Measurements from ENCODE around the gene SP1.
"Not testable (repeated sequence)": the region's sequence is repeated elsewhere in the genome, so short reads cannot be mapped to it uniquely, and the experiment has no call there.

Gene SP1

DNA sequence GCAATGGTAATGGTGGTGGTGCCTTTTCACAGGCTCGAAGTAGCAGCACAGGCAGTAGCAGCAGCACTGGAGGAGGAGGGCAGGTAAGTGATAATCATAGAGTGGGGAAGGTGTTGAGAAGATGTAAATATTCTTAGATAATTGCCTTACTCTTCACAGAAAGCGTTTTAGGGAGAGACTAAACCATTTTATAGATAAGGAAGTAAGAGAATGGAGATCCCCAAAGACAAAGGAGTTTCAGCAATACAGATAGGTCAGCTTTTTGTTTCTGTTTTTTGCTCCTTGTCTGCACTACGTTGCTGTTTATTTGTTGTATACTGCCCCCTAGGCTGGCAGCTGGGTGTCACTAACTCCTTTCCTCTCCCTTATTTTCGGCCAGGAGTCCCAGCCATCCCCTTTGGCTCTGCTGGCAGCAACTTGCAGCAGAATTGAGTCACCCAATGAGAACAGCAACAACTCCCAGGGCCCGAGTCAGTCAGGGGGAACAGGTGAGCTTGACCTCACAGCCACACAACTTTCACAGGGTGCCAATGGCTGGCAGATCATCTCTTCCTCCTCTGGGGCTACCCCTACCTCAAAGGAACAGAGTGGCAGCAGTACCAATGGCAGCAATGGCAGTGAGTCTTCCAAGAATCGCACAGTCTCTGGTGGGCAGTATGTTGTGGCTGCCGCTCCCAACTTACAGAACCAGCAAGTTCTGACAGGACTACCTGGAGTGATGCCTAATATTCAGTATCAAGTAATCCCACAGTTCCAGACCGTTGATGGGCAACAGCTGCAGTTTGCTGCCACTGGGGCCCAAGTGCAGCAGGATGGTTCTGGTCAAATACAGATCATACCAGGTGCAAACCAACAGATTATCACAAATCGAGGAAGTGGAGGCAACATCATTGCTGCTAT is 2.0 kb downstream of the SP1 start (continued):
- TF ChIP-seq, protein P1, sequence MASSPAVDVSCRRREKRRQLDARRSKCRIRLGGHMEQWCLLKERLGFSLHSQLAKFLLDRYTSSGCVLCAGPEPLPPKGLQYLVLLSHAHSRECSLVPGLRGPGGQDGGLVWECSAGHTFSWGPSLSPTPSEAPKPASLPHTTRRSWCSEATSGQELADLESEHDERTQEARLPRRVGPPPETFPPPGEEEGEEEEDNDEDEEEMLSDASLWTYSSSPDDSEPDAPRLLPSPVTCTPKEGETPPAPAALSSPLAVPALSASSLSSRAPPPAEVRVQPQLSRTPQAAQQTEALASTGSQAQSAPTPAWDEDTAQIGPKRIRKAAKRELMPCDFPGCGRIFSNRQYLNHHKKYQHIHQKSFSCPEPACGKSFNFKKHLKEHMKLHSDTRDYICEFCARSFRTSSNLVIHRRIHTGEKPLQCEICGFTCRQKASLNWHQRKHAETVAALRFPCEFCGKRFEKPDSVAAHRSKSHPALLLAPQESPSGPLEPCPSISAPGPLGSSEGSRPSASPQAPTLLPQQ (tag by site-specific recombination; IDR thresholded peaks at IDR 0.05) = 0 out of 2 replicates have a peak, but pooled peaks have one; percentile 38
- peak; percentile 91 for TF ChIP-seq ZNF660 (tag by site-specific recombination; IDR thresholded peaks at IDR 0.05)
- no peak for TF ChIP-seq ZNF560 (tag by site-specific recombination; IDR thresholded peaks at IDR 0.05; ENCODE audit: borderline replicate concordance)
- TF ChIP-seq ZNF654 (tag by site-specific recombination; IDR thresholded peaks at IDR 0.05; ENCODE audit: low read depth) = peak; percentile 11; the same call in 1 of the 2 replicates
- no peak for TF ChIP-seq IKZF3 (tag by site-specific recombination; IDR thresholded peaks at IDR 0.05)
- no peak for TF ChIP-seq KLF7 (tag by site-specific recombination; IDR thresholded peaks at IDR 0.05; ENCODE audit: borderline replicate concordance)

DNA sequence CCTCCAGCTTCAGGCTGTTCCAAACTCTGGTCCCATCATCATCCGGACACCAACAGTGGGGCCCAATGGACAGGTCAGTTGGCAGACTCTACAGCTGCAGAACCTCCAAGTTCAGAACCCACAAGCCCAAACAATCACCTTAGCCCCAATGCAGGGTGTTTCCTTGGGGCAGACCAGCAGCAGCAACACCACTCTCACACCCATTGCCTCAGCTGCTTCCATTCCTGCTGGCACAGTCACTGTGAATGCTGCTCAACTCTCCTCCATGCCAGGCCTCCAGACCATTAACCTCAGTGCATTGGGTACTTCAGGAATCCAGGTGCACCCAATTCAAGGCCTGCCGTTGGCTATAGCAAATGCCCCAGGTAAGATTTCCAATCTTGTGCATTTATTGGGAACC is 3.3 kb downstream of the SP1 start:
- POLR2A ChIA-PET = interaction anchor here (0.5 kb wide), 1 partner anchor 18 kb away, joined by 3 read pairs; no protein-coding TSS in a partner anchor
- CTCF ChIA-PET = interaction anchor here (1.0 to 8.0 kb wide), 3 partner anchors 30 to 58 kb away, joined by 3 to 114 read pairs (median 4); no protein-coding TSS in a partner anchor
- H3K9me3 ChIP-seq (ENCODE audit: control insufficient read depth, insufficient read depth, low read depth, low read length) = no peaks in the 10 kb centered on the region
- peaks cover 21% of the 10 kb centered on the region for H3K4me1 ChIP-seq (ENCODE audit: control insufficient read depth, insufficient read depth, low read length)
- H3K27ac ChIP-seq (ENCODE audit: extremely low read depth, low read depth, low read length) = no peak overlapping the region
- peaks cover 43 to 46% of the 10 kb centered on the region in 2 experiments for H3K36me3 ChIP-seq (ENCODE audit: control insufficient read depth in 2 of 2, insufficient read depth in 1 of 2, low read length in 2 of 2)
- TF ChIP-seq ZNF133 (tag by site-specific recombination; IDR thresholded peaks at IDR 0.05) (no peak), ZNF600 (tag by site-specific recombination; IDR thresholded peaks at IDR 0.05) (peak; percentile 60; the same call in 1 of the 2 replicates), ZNF112 (tag by site-specific recombination; IDR thresholded peaks at IDR 0.05) (no peak)
- TF ChIP-seq, protein P2, sequence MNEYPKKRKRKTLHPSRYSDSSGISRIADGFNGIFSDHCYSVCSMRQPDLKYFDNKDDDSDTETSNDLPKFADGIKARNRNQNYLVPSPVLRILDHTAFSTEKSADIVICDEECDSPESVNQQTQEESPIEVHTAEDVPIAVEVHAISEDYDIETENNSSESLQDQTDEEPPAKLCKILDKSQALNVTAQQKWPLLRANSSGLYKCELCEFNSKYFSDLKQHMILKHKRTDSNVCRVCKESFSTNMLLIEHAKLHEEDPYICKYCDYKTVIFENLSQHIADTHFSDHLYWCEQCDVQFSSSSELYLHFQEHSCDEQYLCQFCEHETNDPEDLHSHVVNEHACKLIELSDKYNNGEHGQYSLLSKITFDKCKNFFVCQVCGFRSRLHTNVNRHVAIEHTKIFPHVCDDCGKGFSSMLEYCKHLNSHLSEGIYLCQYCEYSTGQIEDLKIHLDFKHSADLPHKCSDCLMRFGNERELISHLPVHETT (tag by site-specific recombination; IDR thresholded peaks at IDR 0.05) = no peak
- TF ChIP-seq, protein P3, sequence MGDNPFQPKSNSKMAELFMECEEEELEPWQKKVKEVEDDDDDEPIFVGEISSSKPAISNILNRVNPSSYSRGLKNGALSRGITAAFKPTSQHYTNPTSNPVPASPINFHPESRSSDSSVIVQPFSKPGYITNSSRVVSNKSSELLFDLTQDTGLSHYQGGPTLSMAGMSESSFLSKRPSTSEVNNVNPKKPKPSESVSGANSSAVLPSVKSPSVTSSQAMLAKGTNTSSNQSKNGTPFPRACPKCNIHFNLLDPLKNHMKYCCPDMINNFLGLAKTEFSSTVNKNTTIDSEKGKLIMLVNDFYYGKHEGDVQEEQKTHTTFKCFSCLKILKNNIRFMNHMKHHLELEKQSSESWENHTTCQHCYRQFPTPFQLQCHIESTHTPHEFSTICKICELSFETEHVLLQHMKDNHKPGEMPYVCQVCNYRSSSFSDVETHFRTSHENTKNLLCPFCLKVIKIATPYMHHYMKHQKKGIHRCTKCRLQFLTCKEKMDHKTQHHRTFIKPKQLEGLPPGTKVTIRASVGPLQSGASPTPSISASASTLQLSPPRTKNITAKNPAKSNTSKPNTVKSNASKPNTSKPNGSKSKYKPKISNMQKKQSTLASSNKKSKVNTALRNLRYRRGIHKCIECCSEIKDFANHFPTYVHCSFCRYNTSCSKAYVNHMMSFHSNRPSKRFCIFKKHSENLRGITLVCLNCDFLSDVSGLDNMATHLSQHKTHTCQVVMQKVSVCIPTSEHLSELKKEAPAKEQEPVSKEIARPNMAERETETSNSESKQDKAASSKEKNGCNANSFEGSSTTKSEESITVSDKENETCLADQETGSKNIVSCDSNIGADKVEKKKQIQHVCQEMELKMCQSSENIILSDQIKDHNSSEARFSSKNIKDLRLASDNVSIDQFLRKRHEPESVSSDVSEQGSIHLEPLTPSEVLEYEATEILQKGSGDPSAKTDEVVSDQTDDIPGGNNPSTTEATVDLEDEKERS (tag by site-specific recombination; IDR thresholded peaks at IDR 0.05) = no peak
- H3K4me3 ChIP-seq (ENCODE audit: low read depth, low read length) = no peak overlapping the region

DNA sequence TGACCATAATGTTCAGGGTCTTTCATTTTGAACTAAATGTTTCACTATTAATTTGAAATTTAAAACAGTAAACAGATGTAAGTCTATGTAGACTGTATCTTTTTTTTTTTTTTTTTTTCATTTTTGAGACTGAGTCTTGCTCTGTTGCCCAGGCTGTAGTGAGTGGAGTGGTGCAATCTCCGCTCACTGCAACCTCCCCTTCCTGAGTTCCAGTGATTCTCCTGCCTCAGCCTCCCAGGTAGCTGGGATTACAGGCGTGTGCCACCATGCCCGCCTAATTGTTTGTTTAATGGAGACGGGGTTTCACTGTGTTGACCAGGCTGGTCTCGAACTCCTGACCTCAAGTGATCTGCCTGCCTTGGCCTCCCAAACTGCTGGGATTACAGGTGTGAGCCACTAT is 6.4 kb downstream of the SP1 start:
- not testable (repeated sequence) for H3K27ac ChIP-seq (ENCODE audit: extremely low read depth, low read depth, low read length); H3K4me3 ChIP-seq (ENCODE audit: low read depth, low read length); H3K9me3 ChIP-seq (ENCODE audit: control insufficient read depth, insufficient read depth, low read depth, low read length)
- TF ChIP-seq ZNF121 (tag by site-specific recombination; IDR thresholded peaks at IDR 0.05) = peak; percentile 89; the same call in 1 of the 2 replicates
- TF ChIP-seq, protein P1 (tag by site-specific recombination; IDR thresholded peaks at IDR 0.05) = peak; percentile 31
- Histone ChIP-seq H3K4me1 (ENCODE audit: control insufficient read depth, insufficient read depth, low read length) (peaks cover 21% of the 10 kb centered on the region), H3K36me3 (ENCODE audit: control insufficient read depth in 2 of 2, insufficient read depth in 1 of 2, low read length in 2 of 2) (peaks cover 44 to 55% of the 10 kb centered on the region in 2 experiments)
- CTCF ChIA-PET = interaction anchor here (0.6 to 1.5 kb wide), 4 partner anchors 19 to 102 kb away, joined by 3 to 7 read pairs (median 4); no protein-coding TSS in a partner anchor
- POLR2A ChIA-PET = interaction anchor here (0.6 to 0.8 kb wide), 3 partner anchors 21 to 77 kb away, joined by 3 to 5 read pairs (median 4); no protein-coding TSS in a partner anchor

Measured in HEK293 (cell line).